Coronary artery (tissue), 2 donors: ENCODE data around the gene LRRTM4.
"Not testable (repeated sequence)": the region's sequence is repeated elsewhere in the genome, so short reads cannot be mapped to it uniquely, and the experiment has no call there.

Source experiments
- DNase-seq: peaks from one replicate; pipeline ENCODE4 v3.0.0-alpha.2; 2017; ENCODE audit warnings: low spot score
- H3K27ac ChIP-seq, 2 donors: fragments of 200-600 bp; sonication (generic); one replicate each; pipeline ENCODE4 v1.5.1; 2016 to 2019
- H3K4me3 ChIP-seq: fragments of 200-600 bp; sonication (generic); 2 replicates; pipeline ENCODE4 v1.5.1; 2016; ENCODE audit warnings: mild to moderate bottlenecking, moderate library complexity
- CTCF ChIP-seq: fragments of 200-600 bp; sonication (generic); IDR thresholded peaks from one replicate; pipeline ENCODE4 v1.5.1; 2019; ENCODE audit warnings: antibody characterized with exemption

LRRTM4 gene

GRCh38 chr2:77086051-77086450, 436.1 kb downstream of the LRRTM4 start:
- no peak for DNase-seq
- Histone ChIP-seq H3K4me3 (no peak overlapping the region), H3K27ac (no peak overlapping the region)
- TF ChIP-seq CTCF, result no peak

- no peak for DNase-seq
- H3K4me3 ChIP-seq, result no peak overlapping the region
- no peak for TF ChIP-seq CTCF
- H3K27ac ChIP-seq, result no peak overlapping the region
These were observed 436.6 kb downstream of the LRRTM4 start for GRCh38 chr2:77085561-77085960.

- no peak overlapping the region for H3K27ac ChIP-seq
- TF ChIP-seq CTCF, result no peak
- no peak for DNase-seq
These were observed 440.6 kb downstream of the LRRTM4 start for GRCh38 chr2:77081597-77081996.

GRCh38 chr2:77064324-77064723, 457.9 kb downstream of the LRRTM4 start:
- no peak for DNase-seq
- Histone ChIP-seq H3K4me3 (no peak overlapping the region), H3K27ac (no peak overlapping the region)
- TF ChIP-seq CTCF, result no peak

More at GRCh38 chr2:77081597-77081996, 440.6 kb downstream of the LRRTM4 start:
- no peak overlapping the region for H3K4me3 ChIP-seq

- TF ChIP-seq CTCF, result no peak
- no peak overlapping the region for H3K27ac ChIP-seq
- DNase-seq, result no peak
- H3K4me3 ChIP-seq, result no peak overlapping the region
These were observed 467.2 kb downstream of the LRRTM4 start for GRCh38 chr2:77054938-77055337.

- Histone ChIP-seq H3K4me3 (no peak overlapping the region), H3K27ac (no peak overlapping the region)
- no peak for TF ChIP-seq CTCF
- DNase-seq, result no peak
These were observed 475.8 kb downstream of the LRRTM4 start for GRCh38 chr2:77046339-77046738.

- not testable (repeated sequence) for DNase-seq, H3K4me3 ChIP-seq, H3K27ac ChIP-seq
These were observed 476.7 kb downstream of the LRRTM4 start for GRCh38 chr2:77045456-77045855.

- DNase-seq, result no peak
- Histone ChIP-seq H3K4me3 (no peak overlapping the region), H3K27ac (no peak overlapping the region)
- no peak for TF ChIP-seq CTCF
These were observed 487.7 kb downstream of the LRRTM4 start for GRCh38 chr2:77034445-77034844.

GRCh38 chr2:77029237-77029636, 492.9 kb downstream of the LRRTM4 start:
- not testable (repeated sequence) for H3K4me3 ChIP-seq, DNase-seq, H3K27ac ChIP-seq
